Head of caudate nucleus (tissue), 42 donors: ENCODE measurements around the gene SRSF4.
A peak's percentile ranks its signal among the peaks of the same experiment; 100 is the strongest.
"Not testable (repeated sequence)": the region's sequence is repeated elsewhere in the genome, so short reads cannot be mapped to it uniquely, and the experiment has no call there.

Experiments
- DNase-seq, 42 donors: peaks; one replicate each; pipeline versions ENCODE4 v3.0.0 to v3.0.0-alpha.2; 2020 to 2021; ENCODE audit warnings: mixed read lengths in 7 of 42
- intact Hi-C: fragments of 100-400 bp; cut with DNase I; formaldehyde crosslinking; loops from one replicate; pipeline ENCODE4 v1.15.0; 2022

SRSF4 gene

GRCh38 chr1:29181413-29182225, at the start of gene SRSF4:
SRSF4 (minus strand) TSS chr1:29181900; CDS start chr1:29181752, 148 bp downstream.
- peak; percentile 95 to 99 (median 98) for DNase-seq
- intact Hi-C loops = loop anchor here (5.0 kb wide), 1 partner anchor 444 kb away; the partner anchor contains the start of gene YTHDF2

- DNase-seq = peak; percentile 89 to 98 (median 95)
- intact Hi-C loops = loop anchor here (5.0 kb wide), 1 partner anchor 1487 kb away; no protein-coding TSS in a partner anchor
Measured at GRCh38 chr1:29230553-29231378, 49.1 kb upstream of the SRSF4 start, which contains the start of gene MECR. MECR (minus strand) TSS chr1:29230934; CDS start chr1:29230906, 28 bp downstream.

GRCh38 chr1:29230204-29230552, 48.5 kb upstream of the SRSF4 start:
- intact Hi-C loops = loop anchor here (5.0 kb wide), 1 partner anchor 1487 kb away; no protein-coding TSS in a partner anchor

DNA sequence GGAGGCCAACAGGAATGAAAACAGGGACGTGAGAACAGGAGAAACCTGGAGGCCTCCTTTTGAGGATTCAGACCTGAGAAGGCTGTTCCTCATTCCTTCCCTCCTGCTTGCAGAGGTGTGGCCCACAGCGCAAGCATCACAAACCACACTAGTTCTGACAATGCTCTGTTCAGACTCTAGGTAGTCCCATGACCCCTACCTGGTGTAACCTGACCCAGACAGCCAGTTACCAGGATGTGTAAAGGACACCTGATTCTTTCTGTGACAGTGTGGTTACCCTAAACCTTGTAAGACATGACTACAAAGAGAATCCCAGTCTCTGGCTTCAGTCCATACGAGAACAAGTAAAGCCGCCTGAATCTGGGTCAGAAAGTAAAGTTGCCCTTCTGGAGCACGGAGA, 45.8 kb upstream of the SRSF4 start:
- intact Hi-C loops = no loop called here
- DNase-seq = no peak

More at GRCh38 chr1:29230204-29230552, 48.5 kb upstream of the SRSF4 start:
- no peak for DNase-seq

DNA sequence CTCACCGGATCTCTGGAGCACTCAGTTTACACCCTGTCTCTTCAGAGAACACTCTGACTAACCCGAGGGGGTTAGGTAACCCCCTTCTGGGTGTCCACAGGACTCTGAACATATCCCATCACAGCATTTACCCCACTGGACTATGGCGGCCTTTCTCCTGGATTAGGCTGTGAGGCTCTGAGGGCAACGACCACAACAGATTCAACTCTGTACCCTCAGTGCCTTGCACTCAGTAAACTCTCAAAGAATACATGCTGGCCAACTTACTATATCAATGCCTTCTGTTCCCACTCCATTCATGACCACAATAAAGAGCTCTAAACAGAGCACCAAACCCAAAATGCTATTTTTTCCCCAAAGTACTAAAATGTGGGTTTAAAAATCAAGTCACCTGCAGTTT, 43.7 kb upstream of the SRSF4 start:
- no peak for DNase-seq
- intact Hi-C loops = no loop called here

DNA sequence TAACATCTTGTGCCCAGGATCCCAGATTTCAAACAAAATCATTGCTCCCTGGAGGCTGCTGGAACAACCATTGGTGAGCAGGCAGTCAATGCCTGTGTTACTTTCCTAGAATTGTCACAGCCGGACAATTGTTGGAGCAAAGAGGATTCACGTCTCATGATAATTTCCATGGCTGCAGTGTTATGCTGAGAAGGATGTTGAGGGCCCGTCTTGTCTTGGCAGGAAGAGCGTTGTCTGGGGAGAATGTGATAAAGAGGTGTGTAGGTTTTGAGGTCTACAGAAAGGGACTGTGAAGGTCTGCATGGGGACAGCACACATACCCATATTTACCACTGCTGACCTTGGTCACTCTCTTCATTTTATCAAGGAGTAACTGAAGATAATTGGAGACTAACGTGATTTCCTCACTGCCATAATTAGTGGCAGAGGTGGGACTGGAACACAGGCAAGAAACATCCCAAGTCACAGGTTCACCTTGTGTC, 42.7 kb upstream of the SRSF4 start:
- intact Hi-C loops = no loop called here
- no peak for DNase-seq

- intact Hi-C loops = no loop called here
Measured at GRCh38 chr1:29223521-29223920, 41.8 kb upstream of the SRSF4 start.

GRCh38 chr1:29222686-29223085, 41.0 kb upstream of the SRSF4 start:
- intact Hi-C loops = no loop called here
- no peak for DNase-seq

More at GRCh38 chr1:29223521-29223920, 41.8 kb upstream of the SRSF4 start:
- no peak for DNase-seq

DNA sequence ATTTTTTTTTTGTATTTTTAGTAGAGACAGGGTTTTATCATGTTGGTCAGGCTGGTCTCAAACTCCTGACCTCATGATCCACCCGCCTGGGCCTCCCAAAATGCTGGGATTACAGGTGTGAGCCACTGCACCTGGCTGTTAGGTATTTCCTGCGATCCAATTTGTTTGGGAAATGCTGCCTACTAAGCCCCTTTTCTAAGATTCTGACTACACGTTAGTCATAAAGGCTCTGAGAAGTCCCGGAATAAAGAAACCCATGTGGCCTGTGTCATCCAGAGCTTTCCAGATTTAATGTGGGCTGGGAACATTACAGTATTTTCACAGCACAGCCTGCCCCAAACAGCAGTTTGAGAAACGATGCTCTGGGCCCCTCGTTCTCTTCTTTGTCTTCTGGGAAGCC, 40.6 kb upstream of the SRSF4 start:
- intact Hi-C loops, DNase-seq: not testable (repeated sequence)

DNA sequence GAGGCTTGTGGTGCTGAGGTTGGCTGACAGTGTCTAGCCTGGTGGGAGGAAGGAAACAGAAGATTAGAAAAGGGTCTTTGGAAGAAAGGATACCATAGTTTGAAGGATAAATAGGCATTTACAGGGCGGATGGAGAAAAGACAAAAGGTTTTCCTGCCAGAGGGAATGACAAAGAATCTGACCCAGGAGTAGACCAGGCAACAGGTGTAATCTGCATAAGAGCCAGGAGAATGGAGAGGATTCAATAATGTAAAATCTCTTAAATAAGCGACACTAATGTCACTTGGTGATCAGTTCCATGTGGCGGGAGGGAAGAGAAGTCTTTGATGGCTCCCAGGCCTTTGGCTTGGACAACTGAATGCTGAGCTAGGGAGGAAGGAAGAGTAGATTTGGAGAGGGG, 39.6 kb upstream of the SRSF4 start:
- intact Hi-C loops = no loop called here

DNA sequence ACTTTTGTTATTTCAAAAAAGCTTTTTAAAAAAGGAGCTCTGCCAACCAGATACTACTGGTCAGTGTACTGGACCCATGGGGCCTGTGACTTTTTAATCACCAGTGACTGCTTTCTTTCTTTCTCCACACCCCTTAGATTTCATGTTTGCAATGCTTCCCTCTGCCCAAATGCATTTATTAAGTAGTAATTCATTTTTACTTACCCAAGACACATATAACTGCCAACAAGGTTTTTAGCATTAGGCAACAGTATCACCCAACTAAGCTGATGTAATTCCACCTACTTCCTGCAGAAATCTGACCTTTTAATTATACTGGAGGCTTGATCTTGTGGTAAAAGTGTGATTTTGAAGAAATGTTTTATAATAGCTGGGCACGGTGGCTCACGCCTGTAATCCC, 36.5 kb upstream of the SRSF4 start:
- intact Hi-C loops = no loop called here
- no peak for DNase-seq

More for the DNA sequence above, 39.6 kb upstream of the SRSF4 start:
- DNase-seq = no peak

DNA sequence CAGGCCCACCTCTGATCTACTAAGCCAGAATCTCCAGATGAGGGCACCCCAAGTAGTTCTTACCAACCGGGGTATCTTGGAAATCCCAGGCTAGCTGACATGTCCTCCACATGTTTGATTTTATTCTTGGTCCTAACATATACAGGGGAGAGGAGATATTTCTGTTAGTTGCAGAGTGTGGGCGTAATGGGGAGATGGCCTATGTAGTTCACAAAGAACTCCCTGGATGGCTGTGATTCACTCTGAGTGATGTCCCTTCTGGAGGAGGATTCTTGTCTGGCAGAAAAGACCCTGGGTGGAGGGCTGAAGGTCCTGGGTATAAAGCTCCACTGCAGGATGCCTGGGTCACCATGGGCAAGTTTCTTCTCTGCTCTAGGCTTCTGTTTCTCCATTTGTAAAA, 35.9 kb upstream of the SRSF4 start:
- intact Hi-C loops = no loop called here

DNA sequence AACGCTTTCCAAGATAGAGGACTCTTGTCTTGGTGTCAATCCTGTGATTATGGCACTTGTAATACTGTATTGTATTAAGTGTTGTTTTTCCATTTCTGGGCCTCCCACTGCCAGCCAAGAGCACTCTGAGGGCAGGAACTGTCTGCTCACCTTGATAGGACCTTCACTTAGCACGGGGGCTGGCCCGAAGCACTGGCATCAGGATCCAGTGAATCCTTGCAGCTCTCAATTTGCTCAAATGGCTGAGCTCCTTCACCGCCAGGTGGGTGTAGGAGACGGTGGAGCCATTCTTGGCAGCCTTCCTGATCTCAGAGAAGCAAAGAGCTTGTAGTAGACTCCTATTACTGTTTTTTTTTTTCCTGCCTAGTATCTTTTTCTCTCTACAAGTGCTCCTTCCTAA, 31.4 kb upstream of the SRSF4 start:
- intact Hi-C loops = no loop called here
- peak; percentile 27 to 92 (median 68) for DNase-seq

More for the DNA sequence above, 35.9 kb upstream of the SRSF4 start:
- no peak for DNase-seq

DNA sequence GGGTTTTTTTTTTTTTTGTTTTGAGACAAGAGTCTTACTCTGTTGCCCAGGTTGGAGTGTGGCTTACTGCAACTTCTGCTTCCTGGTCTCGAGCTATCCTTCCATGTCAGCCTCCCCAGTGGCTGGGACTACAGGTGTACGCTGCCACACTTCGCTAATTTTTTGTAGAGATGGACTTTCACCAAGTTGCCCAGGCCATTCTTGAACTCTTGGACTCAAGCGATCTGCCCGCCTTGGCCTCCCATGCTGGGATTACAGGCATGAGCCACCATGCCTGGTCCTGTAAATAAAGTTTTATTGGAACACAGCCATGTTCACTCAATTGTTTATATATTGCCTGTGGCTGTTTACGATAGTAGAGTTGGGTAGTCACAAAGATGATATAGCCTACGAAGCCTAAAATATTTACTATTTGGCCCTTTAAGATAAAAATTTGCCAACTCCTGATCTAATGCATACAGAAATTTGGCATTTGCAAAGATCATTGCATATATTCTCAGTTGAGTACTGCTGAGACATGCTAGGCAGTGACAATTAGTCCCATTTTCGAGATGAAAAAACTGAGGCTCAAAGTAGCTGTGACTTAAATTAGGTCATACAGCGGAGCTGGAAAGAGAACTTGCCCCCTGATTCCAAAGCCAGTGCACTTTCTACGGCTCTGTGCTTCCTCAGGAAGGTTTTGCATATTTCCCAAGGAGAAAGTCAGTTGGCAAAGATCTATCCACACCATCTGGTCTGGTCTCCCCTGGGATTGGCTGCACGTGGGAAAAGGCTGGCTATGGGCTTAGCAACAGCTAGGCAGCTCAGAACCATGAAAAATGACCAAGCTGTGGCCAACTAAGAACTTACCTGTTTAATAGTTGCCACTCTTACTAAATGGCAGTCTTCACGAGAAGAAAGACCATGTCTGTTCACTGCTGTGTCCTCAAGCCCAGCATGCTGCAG, 29.7 kb upstream of the SRSF4 start:
- intact Hi-C loops = no loop called here
- no peak for DNase-seq

- intact Hi-C loops = no loop called here
- DNase-seq = no peak
Measured at GRCh38 chr1:29210278-29211085, 28.8 kb upstream of the SRSF4 start.

DNA sequence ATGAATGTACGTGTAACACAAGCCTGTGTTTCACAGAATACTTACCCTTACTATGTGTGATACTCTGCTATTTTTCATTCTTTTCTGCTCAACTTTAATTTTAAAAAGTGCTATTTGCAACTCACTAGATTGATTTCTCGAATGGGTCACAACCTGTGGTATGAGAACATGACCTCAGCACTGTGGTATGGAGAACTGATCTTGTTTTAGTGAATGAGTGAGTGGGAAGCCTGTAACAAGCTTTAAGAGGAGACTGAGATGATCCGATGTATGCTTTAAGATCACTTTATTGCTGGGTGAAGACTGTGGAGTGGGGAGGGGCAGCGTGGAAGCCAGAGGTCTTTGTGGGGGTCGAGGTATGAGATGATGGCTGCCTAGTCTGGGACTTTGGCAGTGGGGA, 27.5 kb upstream of the SRSF4 start:
- no peak for DNase-seq
- intact Hi-C loops = no loop called here

DNA sequence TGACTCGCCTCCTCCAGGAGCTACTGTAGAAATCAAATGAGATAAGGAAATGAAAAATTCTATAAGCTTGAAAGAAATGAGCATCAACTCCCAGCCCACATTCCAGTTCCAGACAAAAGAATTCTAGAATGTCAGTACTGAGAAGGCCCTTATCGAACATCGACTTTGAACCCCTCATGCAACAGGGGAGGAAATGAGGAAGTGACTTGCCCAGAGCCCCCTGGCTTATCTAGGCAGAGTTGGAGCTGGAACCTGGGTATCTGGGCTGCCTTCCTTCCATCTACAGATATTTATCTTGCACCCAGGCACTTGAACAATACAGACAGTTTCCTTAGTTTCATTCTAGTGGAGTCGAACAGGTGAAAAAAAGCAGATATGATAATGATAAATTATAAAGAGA, 26.7 kb upstream of the SRSF4 start:
- no peak for DNase-seq
- intact Hi-C loops = no loop called here
